Tongue (tissue), 3 donors: ENCODE results near the gene CAPG. TPM values are rescaled to one million over a fixed set of nuclear protein-coding genes. Genes with fewer than 3 reads are reported as not detected.

Experiments used
- DNase-seq: peaks from one replicate; pipeline ENCODE4 v3.0.0-alpha.2; 2015
- small RNA-seq: library from RNA; depleted of rRNA; stranded (forward); fragments of <200 nt; gene quantifications from one replicate; pipeline ENCODE3, GENCODE V24; 2014; ENCODE audit warnings: low replicate concordance
- total RNA-seq: library from RNA; depleted of rRNA; stranded (reverse); fragments of >200 nt; gene quantifications from one replicate; pipeline ENCODE4 v1.2.3, GENCODE V29; 2014

CAPG gene
- total RNA-seq, 1 donor from 2014 or later = 61.2 TPM

DNA sequence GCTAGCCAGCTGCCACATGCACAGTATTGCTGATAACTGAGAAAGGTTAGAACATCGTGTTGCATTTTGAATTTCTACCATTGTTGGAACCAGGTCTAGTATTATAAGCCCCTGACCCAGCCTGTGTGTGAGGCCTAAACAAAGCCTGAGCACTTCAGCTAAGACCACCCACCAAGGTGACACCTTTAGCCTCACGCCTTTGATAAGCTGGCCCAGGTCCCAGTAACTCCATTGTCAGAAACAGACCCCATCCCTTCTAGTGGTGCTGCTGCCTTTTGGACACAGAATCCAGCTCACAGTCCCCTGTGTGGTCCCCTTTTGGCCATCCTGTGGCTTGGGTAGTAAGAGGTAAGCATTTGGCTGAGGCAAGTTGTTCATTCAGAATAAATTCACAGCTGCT, 54.0 kb downstream of the CAPG start:
- DNase-seq = no peak

DNA sequence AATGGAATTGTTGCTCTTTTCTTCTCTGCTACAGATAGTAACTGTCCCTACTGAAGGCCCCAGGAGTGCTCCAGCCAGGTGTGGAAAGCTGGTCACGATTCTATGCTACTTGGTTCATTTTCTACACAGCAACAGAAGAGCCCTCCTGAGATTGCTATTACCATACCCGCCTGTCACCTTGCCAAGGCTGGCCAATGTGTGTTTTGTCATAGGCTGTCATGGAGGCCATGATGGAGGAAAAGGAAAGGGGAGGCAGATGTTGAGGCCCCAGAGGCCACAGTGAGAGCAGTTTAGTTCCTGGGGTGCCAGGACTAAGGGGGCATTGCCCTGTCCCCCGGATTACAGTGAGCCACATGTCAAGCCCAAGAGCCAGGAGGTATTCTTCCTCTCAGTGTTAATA, 54.6 kb downstream of the CAPG start:
- DNase-seq = no peak

DNA sequence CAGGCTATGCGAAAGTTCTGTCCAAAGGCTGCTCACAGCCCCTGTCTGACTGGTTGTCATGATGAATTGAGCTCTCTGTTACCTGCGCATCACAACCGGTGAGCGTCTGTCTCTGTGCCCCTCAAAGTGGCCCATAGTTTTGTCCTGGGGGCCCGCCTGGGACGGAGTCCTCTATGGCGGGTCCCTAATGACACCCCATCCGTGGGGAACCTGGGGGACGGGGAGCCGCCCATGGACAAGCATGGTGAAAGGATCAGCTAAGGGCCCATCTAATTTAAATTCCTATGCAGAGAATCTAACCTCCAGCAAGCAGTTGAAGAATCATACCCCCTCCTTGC, 55.1 kb downstream of the CAPG start:
- DNase-seq = peak; percentile 19

DNA sequence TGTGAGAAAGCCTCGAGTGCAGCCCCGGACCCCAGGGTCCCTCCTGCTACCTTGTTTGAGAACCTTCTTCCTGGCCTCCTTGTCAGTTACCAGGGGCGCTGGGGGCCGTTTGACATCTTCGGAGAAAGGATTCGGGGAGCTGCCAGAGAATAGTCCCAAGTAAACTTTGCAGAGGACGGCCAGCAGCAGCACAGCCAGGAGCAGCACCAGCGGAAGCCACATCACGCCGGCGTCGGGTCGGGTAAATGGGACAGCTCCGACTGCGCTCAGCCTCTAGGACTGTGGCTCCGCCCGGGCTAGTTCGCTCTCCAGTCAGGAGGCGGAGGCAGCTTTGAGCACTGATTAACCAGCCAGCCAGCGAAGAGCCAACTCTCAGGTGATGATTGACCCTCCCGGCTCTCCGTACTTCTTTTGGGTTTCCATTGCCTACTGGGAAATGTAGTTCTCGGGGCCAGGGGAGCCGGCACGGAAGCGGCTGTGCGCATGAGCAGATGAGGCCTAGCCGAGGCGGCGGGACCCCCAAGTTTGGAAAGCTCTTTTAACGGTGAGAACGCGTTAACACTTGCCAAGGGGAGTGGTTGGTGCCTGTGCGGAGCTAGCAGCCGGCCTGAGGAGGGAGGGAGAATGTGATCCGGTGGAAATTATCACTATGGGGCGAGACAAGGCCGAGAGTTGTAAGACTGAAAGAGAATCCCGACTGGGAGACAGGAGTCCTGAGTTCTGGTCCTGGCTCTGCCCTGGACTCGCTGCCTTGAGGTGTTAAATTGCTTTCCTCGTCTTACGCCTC, 55.7 kb downstream of the CAPG start, which contains the start of the genes ELMOD3 and RETSAT:
ELMOD3 (plus strand) TSS at position 484 of the 787 bp plus-strand sequence. CDS start 2,430 bp downstream, outside the sequence.
RETSAT (minus strand) TSS at position 243 of the 787 bp plus-strand sequence; CDS start at position 222, 21 bp downstream.
- DNase-seq = peak; percentile 100

DNA sequence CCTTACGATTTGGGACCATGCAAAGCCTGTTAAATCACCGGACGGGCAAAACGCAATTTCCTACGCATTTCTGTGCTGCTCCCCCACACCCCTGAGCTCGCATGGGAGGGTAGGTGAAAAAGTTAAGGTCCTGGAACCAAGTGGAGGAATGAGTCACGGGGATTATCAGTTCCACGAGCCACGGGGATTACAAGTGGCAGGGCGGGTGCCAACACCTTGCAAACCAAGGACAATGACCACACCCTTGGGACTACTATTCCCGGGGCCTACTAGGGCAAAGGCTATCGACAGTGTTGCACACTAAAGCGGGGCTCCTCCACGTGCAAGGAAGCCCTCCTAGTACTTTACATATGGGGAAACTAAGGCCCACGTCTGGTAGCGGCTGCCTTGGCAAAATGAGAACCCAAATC, 56.3 kb downstream of the CAPG start:
- DNase-seq = peak; percentile 28

DNA sequence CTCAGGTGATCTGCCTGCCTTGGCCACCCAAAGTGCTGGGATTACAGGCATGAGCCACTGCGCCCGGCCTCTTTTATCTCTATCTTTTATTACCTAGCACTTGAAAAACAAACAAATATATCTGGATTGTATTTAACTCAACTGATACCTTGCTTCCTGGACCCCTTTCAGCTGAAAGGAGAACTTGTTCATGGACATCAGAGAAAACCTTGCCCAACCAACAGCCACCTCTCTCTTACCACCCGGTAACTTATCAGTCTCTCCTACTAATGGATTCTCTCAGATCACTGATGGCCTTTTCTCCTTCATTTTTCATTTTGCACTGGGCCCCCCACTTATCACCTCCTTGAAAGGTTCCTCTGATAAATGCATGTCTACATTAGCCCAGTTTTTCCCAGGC, 62.6 kb downstream of the CAPG start:
- DNase-seq = no peak

Small RNAs within 50 kb of the gene (small RNA-seq; reads per million reads assigned to genes)
- gene AC062037.1 (not detected), gene AC062037.2 (not detected), gene RF00019 (not detected), gene RN7SL113P (not detected), gene RN7SL251P (not detected)

Other genes starting within 250 kb of the CAPG start
- 94.0 TPM for gene TGOLN2, start 82.4 kb downstream of the CAPG start, total RNA-seq
- 20.6 TPM for gene RETSAT, start 55.8 kb downstream of the CAPG start, total RNA-seq
- gene ELMOD3, start 55.6 kb downstream of the CAPG start, total RNA-seq = 16.5 TPM
- gene SH2D6, start 8.3 kb upstream of the CAPG start, total RNA-seq = not detected
- gene MAT2A, start 128.8 kb upstream of the CAPG start, total RNA-seq = 118 TPM
- gene GGCX, start 151.1 kb upstream of the CAPG start, total RNA-seq = 32.3 TPM
- gene VAMP8, start 167.2 kb upstream of the CAPG start, total RNA-seq = 8.2 TPM
- 15.7 TPM for gene VAMP5, start 174.1 kb upstream of the CAPG start, total RNA-seq
- gene RNF181, start 185.4 kb upstream of the CAPG start, total RNA-seq = 71.9 TPM
- gene TMEM150A, start 192.3 kb upstream of the CAPG start, total RNA-seq = 4.9 TPM
- 38.5 TPM for gene C2orf68, start 201.7 kb upstream of the CAPG start, total RNA-seq
- gene USP39, start 205.8 kb upstream of the CAPG start, total RNA-seq = 39.0 TPM